OCI-LY3 (cell line): ENCODE results near the gene TPD52L2.

Source experiments
- H2AFZ ChIP-seq: fragments of 200-600, 300-600 bp; shearing (Covaris generic); 2 replicates; pipeline ENCODE4 v1.6.0; 2014; ENCODE audit warnings: antibody characterized with exemption, low read depth, low read length
- H3K27ac ChIP-seq: fragments of 200-600, 300-600 bp; sonication (generic); 2 replicates; pipeline ENCODE4 v1.5.1; 2014; ENCODE audit warnings: mild to moderate bottlenecking, low read length, moderate library complexity, mixed read lengths
- H3K27me3 ChIP-seq: fragments of 200-600, 300-600 bp; sonication (generic); 2 replicates; pipeline ENCODE4 v1.6.1; 2014; ENCODE audit warnings: low read depth, low read length, mixed read lengths
- H3K36me3 ChIP-seq: fragments of 200-600, 300-600 bp; sonication (generic); replicated peaks from 2 replicates; pipeline ENCODE3; 2014; ENCODE audit warnings: low read depth, low read length, mixed read lengths
- H3K4me1 ChIP-seq: fragments of 300-600, 200-600 bp; sonication (generic); 2 replicates; pipeline ENCODE4 v1.6.1; 2014; ENCODE audit warnings: low read length, mixed read lengths
- H3K4me2 ChIP-seq: fragments of 200-600, 300-600 bp; sonication (generic); 2 replicates; pipeline ENCODE4 v1.6.1; 2014; ENCODE audit warnings: low read length, mixed read lengths
- H3K4me3 ChIP-seq: fragments of 300-600, 200-600 bp; sonication (generic); 2 replicates; pipeline ENCODE4 v1.5.1; 2014; ENCODE audit warnings: antibody characterized with exemption, mild to moderate bottlenecking, low read length, moderate library complexity
- H3K79me2 ChIP-seq: fragments of 300-600, 200-600 bp; shearing (Covaris generic); 2 replicates; pipeline ENCODE4 v1.6.1; 2014; ENCODE audit warnings: mild to moderate bottlenecking, low read length, mixed read lengths
- H3K9ac ChIP-seq: fragments of 300-600, 200-600 bp; shearing (Covaris generic); 2 replicates; pipeline ENCODE4 v1.6.0; 2014; ENCODE audit warnings: mild to moderate bottlenecking, low read length, moderate library complexity
- H3K9me3 ChIP-seq: fragments of 200-600, 300-600 bp; shearing (Covaris generic); 2 replicates; pipeline ENCODE4 v1.6.1; 2014; ENCODE audit warnings: low read length, mixed read lengths; ENCODE audit not compliant: insufficient read depth
- H4K20me1 ChIP-seq: fragments of 200-600, 300-600 bp; sonication (generic); 2 replicates; pipeline ENCODE4 v1.6.1; 2016; ENCODE audit warnings: low read length, mixed read lengths; ENCODE audit not compliant: insufficient read depth
- CTCF ChIP-seq: fragments of 200-600, 300-600 bp; sonication (generic); IDR thresholded peaks from 2 replicates; pipeline ENCODE4 v1.5.1; 2014; ENCODE audit warnings: antibody characterized with exemption, low read length, low read depth
- EZH2phosphoT487 ChIP-seq: fragments of 200-600 bp; shearing (Covaris generic); IDR thresholded peaks from 2 replicates; pipeline ENCODE4 v1.6.1; 2018; ENCODE audit warnings: antibody characterized with exemption, mixed run types, low read depth

The TPD52L2 gene

GRCh38 chr20:63833776-63834490, 31.1 kb upstream of the TPD52L2 start:
- H4K20me1 ChIP-seq, result no peaks in the 10 kb centered on the region
- peaks cover 17% of the 10 kb centered on the region for H3K27me3 ChIP-seq
- no peak for TF ChIP-seq EZH2phosphoT487
- H3K9ac ChIP-seq, result no peak overlapping the region
- H3K9me3 ChIP-seq, result no peaks in the 10 kb centered on the region
- no peaks in the 10 kb centered on the region for H3K36me3 ChIP-seq
- no peak overlapping the region for H3K4me3 ChIP-seq
- H3K4me1 ChIP-seq, result peaks cover 25% of the 10 kb centered on the region
- H2AFZ ChIP-seq, result no peak overlapping the region
- H3K27ac ChIP-seq, result no peak overlapping the region
- peak overlapping the region; percentile 36 for H3K4me2 ChIP-seq
- no peaks in the 10 kb centered on the region for H3K79me2 ChIP-seq

GRCh38 chr20:63834491-63834880, 30.6 kb upstream of the TPD52L2 start:
- no peak overlapping the region for H3K4me2 ChIP-seq
- TF ChIP-seq CTCF (no peak), EZH2phosphoT487 (no peak)

GRCh38 chr20:63835021-63835858, 29.8 kb upstream of the TPD52L2 start:
- Histone ChIP-seq H3K79me2 (no peaks in the 10 kb centered on the region), H3K4me1 (peaks cover 19% of the 10 kb centered on the region), H3K27ac (no peak overlapping the region), H4K20me1 (no peaks in the 10 kb centered on the region), H3K9me3 (no peaks in the 10 kb centered on the region), H3K4me2 (no peak overlapping the region), H3K4me3 (no peak overlapping the region), H3K27me3 (peaks cover 5% of the 10 kb centered on the region; the same call in 1 of the 2 replicates), H2AFZ (no peak overlapping the region), H3K9ac (no peak overlapping the region), H3K36me3 (no peaks in the 10 kb centered on the region)
- no peak for TF ChIP-seq CTCF
- no peak for TF ChIP-seq EZH2phosphoT487

More at GRCh38 chr20:63834491-63834880, 30.6 kb upstream of the TPD52L2 start:
- H2AFZ ChIP-seq, result no peak overlapping the region
- H4K20me1 ChIP-seq, result no peaks in the 10 kb centered on the region
- H3K36me3 ChIP-seq, result no peaks in the 10 kb centered on the region
- H3K9me3 ChIP-seq, result no peaks in the 10 kb centered on the region
- H3K9ac ChIP-seq, result no peak overlapping the region
- H3K27ac ChIP-seq, result no peak overlapping the region
- H3K79me2 ChIP-seq, result no peaks in the 10 kb centered on the region
- H3K27me3 ChIP-seq, result peaks cover 11% of the 10 kb centered on the region
- H3K4me3 ChIP-seq, result no peak overlapping the region
- H3K4me1 ChIP-seq, result peaks cover 23% of the 10 kb centered on the region

- Histone ChIP-seq H3K4me2 (no peak overlapping the region), H4K20me1 (no peaks in the 10 kb centered on the region), H3K9me3 (no peaks in the 10 kb centered on the region), H3K4me1 (peaks cover 20% of the 10 kb centered on the region), H3K27me3 (peaks cover 5% of the 10 kb centered on the region; the same call in 1 of the 2 replicates), H3K79me2 (no peaks in the 10 kb centered on the region), H3K4me3 (no peak overlapping the region), H3K9ac (no peak overlapping the region), H3K27ac (no peak overlapping the region), H3K36me3 (no peaks in the 10 kb centered on the region), H2AFZ (no peak overlapping the region)
- TF ChIP-seq CTCF (no peak), EZH2phosphoT487 (no peak)
Observed at GRCh38 chr20:63836458-63837344, 28.4 kb upstream of the TPD52L2 start.
